NOMO-1 (cell line): Measurements from ENCODE around the gene DCAF16.

Source experiments
- DNase-seq, 2 experiments: peaks; one replicate each; lab custom pipeline; 2025; ENCODE audit not compliant: unreplicated experiment in 2 of 2; lab: John Stamatoyannopoulos, UW

The DCAF16 gene

GRCh38 chr4:17785858-17786257, 24.7 kb downstream of the DCAF16 start:
- DNase-seq: no peak

GRCh38 chr4:17781300-17782287, 29.0 kb downstream of the DCAF16 start, which contains the start of gene FAM184B:
TSS of gene FAM184B (minus strand) at chr4:17781621. CDS start at chr4:17781299, 322 bp downstream.
- DNase-seq: no peak

DNA sequence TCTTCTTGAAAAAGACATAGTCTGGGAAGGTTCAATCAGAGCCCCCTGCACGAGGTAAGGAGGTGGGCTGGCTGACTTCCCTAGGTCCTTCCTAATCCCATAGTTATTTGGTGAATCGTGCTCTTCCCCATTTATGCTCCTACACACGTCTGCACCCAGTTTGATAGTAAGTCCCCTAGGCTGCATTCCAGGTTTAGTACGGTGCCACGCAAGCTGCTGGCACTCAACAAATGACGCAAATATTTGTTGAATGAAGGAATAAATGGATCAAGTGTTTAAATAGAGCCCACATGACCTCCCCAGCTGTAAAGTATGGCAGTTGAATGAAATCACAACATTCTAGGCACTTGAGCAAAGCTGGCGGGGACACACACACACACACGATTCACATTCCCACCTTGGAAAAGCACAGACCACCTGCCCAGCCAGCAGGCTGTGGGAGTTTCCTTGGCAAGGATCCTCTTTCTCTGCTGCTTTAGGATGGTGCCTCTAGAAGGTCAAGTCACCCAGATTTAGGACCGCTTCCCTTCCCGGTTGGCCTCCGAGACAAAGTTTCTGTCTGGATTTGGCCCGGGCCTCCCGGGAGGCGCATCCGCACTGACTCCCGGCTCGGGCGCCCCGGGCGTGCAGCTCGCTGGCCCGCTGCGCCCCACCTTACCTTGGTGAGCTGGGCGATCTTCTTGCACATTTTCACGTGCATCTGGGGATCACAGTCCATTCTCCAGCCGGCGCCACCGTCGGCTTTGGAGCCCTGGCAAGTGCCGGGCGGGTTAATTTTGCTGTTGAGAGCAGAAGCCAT, 29.9 kb downstream of the DCAF16 start:
- DNase-seq: no peak

DNA sequence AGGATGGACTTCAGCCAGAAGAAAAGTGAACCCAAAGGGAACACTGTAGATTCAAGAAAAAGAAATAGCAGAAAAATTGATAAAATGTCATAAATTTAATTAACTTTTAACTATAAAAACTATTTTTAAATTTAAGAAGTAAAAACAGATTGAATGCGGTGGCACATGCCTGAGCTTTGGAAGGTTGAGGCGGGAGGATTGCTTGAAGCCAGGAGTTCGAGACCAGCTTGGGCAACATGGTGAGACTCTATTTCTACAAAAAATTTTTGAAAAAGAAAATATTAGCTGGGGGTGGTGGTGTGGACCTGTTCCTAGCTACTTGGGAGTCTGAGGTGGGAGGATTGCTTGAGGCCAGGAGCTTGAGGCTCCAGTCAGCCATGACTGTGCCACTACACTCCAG, 32.1 kb downstream of the DCAF16 start:
- no peak for DNase-seq

DNA sequence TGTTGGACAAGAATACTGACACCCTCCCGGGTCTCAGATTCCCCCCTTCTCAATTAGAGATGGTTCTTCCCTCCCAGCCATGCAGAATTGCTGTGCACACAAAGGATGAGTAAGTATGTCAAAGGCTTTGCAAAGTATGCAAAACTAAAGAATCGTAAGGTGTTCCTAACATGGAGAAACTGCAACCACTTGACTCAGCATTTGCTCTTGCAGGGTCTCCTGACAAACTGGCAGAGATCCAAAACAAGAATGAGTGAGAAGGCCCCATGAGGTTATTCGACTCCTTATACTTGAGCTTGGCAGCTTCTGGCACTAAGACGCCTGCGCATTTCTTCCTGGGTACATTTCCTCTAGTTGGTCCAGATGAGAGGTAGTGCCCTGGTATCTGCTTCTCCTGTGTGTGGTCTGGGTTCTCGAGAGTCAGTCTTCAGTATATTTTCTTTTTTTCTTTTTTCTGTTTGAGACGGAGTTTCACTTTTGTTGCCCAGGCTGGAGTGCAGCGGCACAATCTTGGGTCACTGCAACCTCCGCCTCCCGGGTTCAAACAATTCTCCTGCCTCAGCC, 37.3 kb downstream of the DCAF16 start:
- DNase-seq: no peak

GRCh38 chr4:17771284-17771908, 39.2 kb downstream of the DCAF16 start:
- no peak for DNase-seq

GRCh38 chr4:17770845-17771244, 39.7 kb downstream of the DCAF16 start:
- no peak for DNase-seq

- no peak for DNase-seq
These were observed 41.0 kb downstream of the DCAF16 start for GRCh38 chr4:17769406-17770174.

- no peak for DNase-seq
These were observed 43.6 kb downstream of the DCAF16 start for GRCh38 chr4:17766826-17767458.

GRCh38 chr4:17765514-17766286, 44.9 kb downstream of the DCAF16 start:
- no peak for DNase-seq

DNA sequence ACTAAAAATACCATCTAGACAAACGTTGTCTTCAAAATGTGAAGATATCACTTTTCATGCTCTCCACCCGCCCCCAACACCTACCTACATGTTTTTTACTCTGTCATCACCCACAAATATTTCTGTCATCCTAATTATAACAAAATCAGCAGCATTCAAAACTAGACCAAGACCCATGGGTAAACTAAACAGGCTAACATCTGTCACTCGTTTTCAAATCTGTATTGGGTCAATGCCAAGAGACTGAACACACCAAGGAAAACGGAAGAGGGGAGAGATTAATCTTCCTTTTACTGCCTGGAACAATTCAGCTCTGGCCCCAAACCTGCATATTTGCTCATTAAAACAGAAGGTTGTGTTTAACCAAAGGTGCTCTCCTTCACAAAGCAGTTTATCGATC, 46.6 kb downstream of the DCAF16 start:
- DNase-seq: no peak

- no peak for DNase-seq
These were observed 47.1 kb downstream of the DCAF16 start for GRCh38 chr4:17763416-17763815.

DNA sequence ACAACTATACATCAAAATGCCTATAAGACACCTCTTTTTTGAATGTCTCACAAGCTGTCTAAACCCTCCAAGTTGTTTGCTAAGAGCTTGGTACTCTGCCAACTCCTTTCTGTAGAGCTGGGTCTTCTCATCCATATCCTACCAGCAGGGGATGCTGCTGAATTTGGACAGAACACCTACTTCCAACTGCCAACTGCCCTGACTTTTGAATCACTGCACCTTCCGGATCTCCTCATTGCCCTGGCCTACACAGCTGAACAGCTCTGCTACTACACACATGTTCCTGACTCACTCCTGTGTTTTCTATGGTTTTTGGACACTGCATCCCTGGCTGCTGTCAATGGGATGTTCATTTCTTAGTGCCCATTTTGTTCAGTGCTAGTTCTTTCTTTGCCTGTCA, 47.8 kb downstream of the DCAF16 start:
- no peak for DNase-seq

GRCh38 chr4:17761062-17761461, 49.5 kb downstream of the DCAF16 start:
- no peak for DNase-seq

- no peak for DNase-seq
These were observed 49.9 kb downstream of the DCAF16 start for GRCh38 chr4:17760626-17761025.

DNA sequence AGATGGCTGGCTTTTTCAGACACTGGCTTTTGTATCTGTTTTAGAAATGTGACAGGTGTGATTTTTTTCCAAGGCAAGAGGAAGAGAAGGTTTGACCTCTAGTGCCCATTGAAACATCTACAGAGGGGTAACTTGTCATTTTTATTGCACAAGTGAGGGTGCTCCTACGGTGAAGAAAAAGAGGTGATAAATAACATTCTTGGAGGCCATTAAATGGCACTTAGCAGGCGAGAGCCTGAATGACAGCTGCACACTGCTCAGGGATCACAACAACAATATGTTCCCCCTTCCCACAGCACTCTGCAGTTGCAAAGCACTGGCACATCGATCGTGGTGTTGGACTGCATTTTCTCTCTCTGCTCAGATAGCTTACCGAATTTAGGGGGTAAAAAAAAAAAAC, 52.1 kb downstream of the DCAF16 start:
- DNase-seq: no peak

DNA sequence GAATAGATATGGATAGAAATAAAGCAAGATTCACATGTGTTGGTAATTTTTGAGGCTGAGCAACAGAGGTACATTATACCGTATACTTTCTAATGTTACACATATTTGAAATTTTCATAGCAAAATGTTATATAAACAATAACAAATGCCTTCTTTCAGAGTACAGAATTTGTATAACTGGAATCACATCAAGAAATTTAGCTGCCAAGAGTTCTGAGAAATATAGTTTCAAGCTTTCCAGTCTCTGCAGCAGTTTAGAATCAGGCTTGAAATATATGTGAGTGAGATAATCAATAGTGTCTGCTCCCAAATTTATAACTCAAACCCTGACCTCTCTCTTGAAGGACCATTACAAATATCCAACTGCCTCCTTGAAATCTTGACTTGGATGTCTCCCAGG, 52.9 kb downstream of the DCAF16 start:
- no peak for DNase-seq

GRCh38 chr4:17753646-17754045, 56.9 kb downstream of the DCAF16 start:
- DNase-seq: no peak
